ENCODE measurements around the gene WDR27.

DNA sequence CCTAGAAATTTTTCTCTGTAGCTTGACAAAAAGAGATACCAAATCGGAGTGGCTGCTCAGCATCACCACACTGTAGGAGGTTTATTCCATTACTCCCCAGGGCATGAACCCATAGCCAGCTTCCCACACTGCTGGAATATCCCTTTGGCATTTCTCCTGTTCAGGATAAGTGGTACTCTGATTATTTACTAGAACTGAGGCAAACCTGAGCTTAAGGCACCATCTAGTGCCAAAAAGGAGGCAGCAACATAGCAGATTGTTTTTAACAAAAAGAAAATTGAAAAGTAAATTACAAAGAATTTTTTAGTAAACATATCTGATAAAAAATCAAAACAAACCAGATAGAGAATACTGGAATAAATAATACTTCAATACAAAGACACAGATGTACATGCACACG lies 181.7 kb downstream of the WDR27 start:
- TF ChIP-seq POLR2A (IDR thresholded peaks at IDR 0.05): no peak
- TF ChIP-seq, protein P1, sequence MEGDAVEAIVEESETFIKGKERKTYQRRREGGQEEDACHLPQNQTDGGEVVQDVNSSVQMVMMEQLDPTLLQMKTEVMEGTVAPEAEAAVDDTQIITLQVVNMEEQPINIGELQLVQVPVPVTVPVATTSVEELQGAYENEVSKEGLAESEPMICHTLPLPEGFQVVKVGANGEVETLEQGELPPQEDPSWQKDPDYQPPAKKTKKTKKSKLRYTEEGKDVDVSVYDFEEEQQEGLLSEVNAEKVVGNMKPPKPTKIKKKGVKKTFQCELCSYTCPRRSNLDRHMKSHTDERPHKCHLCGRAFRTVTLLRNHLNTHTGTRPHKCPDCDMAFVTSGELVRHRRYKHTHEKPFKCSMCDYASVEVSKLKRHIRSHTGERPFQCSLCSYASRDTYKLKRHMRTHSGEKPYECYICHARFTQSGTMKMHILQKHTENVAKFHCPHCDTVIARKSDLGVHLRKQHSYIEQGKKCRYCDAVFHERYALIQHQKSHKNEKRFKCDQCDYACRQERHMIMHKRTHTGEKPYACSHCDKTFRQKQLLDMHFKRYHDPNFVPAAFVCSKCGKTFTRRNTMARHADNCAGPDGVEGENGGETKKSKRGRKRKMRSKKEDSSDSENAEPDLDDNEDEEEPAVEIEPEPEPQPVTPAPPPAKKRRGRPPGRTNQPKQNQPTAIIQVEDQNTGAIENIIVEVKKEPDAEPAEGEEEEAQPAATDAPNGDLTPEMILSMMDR (IDR thresholded peaks at IDR 0.05 in 4 of 5, conservative IDR thresholded peaks at IDR 0.05 in 1 of 5): no peak

Measured in gastrocnemius medialis (tissue), 4 donors.